ENCODE data around the gene HTT. TPM values are rescaled to one million over a fixed set of nuclear protein-coding genes. Genes with fewer than 3 reads are reported as not detected.

Gene HTT
- total RNA-seq, 1 experiment from 2014 or later: 37.4 TPM

DNA sequence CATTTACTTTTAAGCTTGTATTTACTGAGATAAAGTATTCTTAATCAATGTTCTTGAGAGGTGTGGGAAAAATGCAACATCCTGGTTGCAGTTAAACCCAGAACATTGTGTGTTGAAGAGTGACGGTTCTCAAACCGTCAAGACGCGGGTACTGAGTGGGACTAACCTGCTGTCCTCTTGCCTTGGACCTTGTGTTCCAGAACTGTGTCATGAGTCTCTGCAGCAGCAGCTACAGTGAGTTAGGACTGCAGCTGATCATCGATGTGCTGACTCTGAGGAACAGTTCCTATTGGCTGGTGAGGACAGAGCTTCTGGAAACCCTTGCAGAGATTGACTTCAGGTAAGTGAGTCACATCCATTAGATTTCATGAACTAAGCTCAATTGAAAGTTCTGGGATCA, 59.7 kb downstream of the HTT start:
- RAD21 ChIA-PET (ENCODE audit: low non-redundant PET in 1 of 2, low total read pairs in 2 of 2, uncharacterized antibody in 2 of 2, unreplicated experiment in 2 of 2): no interaction called here
- BruUV-seq (replicated peaks): no TSS peak
- H3K79me2 ChIP-seq (ENCODE audit: insufficient read depth, low read length): no peaks in the 10 kb centered on the region
- H3K27ac ChIP-seq (ENCODE audit: low read depth, low read length): no peak overlapping the region
- H3K9me3 ChIP-seq (ENCODE audit: control insufficient read depth in 1 of 2, insufficient read depth in 1 of 2, low read depth in 1 of 2, low read length in 2 of 2): no peaks in the 10 kb centered on the region
- CTCF ChIA-PET: interaction anchor here (2.4 kb wide), 1 partner anchor 9 kb away, joined by 7 read pairs; no protein-coding TSS in a partner anchor
- ATAC-seq: no peak
- no peak overlapping the region for H3K4me2 ChIP-seq (ENCODE audit: low read length)
- no peak overlapping the region for H2AFZ ChIP-seq (ENCODE audit: low read depth, low read length, poor library complexity, severe bottlenecking)
- H3K36me3 ChIP-seq (ENCODE audit: control insufficient read depth in 1 of 2, insufficient read depth in 2 of 2, low read length in 2 of 2): peaks cover 25 to 33% of the 10 kb centered on the region in 2 experiments
- H3K9ac ChIP-seq (ENCODE audit: low read length): no peak overlapping the region
- H3K4me1 ChIP-seq (ENCODE audit: control insufficient read depth in 1 of 2, insufficient read depth in 2 of 2, low read length in 2 of 2): no peaks in the 10 kb centered on the region
- intact Hi-C loops (cut with micrococcal nuclease): no loop called here
- TF ChIP-seq ZFX (IDR thresholded peaks at IDR 0.05) (no peak), SIN3A (IDR thresholded peaks at IDR 0.05; ENCODE audit: low read depth) (no peak), EZH2phosphoT487 (IDR thresholded peaks at IDR 0.05; ENCODE audit: borderline replicate concordance) (no peak), CBX3 (IDR thresholded peaks at IDR 0.05; ENCODE audit: low read depth) (no peak), EGR1 (IDR thresholded peaks at IDR 0.05; ENCODE audit: low read depth) (no peak), POLR2AphosphoS5 (IDR thresholded peaks at IDR 0.05; ENCODE audit: low read depth, low read length) (no peak), FOSL1 (IDR thresholded peaks at IDR 0.05; ENCODE audit: low read depth) (no peak), SP1 (IDR thresholded peaks at IDR 0.05; ENCODE audit: low read depth) (no peak), SRF (IDR thresholded peaks at IDR 0.05; ENCODE audit: low read depth) (no peak), ELF1 (IDR thresholded peaks at IDR 0.05; ENCODE audit: borderline replicate concordance, low read depth) (no peak), EZH2 (IDR thresholded peaks at IDR 0.05) (no peak), CEBPB (IDR thresholded peaks at IDR 0.05; ENCODE audit: low read depth) (no peak), ZNF274 (IDR thresholded peaks at IDR 0.05; ENCODE audit: low read depth, low read length) (no peak), TCF7L2 (IDR thresholded peaks at IDR 0.05; ENCODE audit: borderline replicate concordance, extremely low read depth, insufficient read depth, insufficient read length) (no peak), JUND (IDR thresholded peaks at IDR 0.05) (no peak), RAD21 (IDR thresholded peaks at IDR 0.05; ENCODE audit: low read depth) (no peak), POLR2A (IDR thresholded peaks at IDR 0.05; ENCODE audit: borderline replicate concordance, extremely low read depth, insufficient read depth, insufficient read length) (no peak)
- TF ChIP-seq, protein P1, sequence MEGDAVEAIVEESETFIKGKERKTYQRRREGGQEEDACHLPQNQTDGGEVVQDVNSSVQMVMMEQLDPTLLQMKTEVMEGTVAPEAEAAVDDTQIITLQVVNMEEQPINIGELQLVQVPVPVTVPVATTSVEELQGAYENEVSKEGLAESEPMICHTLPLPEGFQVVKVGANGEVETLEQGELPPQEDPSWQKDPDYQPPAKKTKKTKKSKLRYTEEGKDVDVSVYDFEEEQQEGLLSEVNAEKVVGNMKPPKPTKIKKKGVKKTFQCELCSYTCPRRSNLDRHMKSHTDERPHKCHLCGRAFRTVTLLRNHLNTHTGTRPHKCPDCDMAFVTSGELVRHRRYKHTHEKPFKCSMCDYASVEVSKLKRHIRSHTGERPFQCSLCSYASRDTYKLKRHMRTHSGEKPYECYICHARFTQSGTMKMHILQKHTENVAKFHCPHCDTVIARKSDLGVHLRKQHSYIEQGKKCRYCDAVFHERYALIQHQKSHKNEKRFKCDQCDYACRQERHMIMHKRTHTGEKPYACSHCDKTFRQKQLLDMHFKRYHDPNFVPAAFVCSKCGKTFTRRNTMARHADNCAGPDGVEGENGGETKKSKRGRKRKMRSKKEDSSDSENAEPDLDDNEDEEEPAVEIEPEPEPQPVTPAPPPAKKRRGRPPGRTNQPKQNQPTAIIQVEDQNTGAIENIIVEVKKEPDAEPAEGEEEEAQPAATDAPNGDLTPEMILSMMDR (IDR thresholded peaks at IDR 0.05 in 2 of 3, conservative IDR thresholded peaks at IDR 0.05 in 1 of 3; ENCODE audit: borderline replicate concordance in 1 of 3, insufficient read depth in 1 of 3, low read depth in 2 of 3, low read length in 2 of 3): no peak
- TF ChIP-seq, protein P2, sequence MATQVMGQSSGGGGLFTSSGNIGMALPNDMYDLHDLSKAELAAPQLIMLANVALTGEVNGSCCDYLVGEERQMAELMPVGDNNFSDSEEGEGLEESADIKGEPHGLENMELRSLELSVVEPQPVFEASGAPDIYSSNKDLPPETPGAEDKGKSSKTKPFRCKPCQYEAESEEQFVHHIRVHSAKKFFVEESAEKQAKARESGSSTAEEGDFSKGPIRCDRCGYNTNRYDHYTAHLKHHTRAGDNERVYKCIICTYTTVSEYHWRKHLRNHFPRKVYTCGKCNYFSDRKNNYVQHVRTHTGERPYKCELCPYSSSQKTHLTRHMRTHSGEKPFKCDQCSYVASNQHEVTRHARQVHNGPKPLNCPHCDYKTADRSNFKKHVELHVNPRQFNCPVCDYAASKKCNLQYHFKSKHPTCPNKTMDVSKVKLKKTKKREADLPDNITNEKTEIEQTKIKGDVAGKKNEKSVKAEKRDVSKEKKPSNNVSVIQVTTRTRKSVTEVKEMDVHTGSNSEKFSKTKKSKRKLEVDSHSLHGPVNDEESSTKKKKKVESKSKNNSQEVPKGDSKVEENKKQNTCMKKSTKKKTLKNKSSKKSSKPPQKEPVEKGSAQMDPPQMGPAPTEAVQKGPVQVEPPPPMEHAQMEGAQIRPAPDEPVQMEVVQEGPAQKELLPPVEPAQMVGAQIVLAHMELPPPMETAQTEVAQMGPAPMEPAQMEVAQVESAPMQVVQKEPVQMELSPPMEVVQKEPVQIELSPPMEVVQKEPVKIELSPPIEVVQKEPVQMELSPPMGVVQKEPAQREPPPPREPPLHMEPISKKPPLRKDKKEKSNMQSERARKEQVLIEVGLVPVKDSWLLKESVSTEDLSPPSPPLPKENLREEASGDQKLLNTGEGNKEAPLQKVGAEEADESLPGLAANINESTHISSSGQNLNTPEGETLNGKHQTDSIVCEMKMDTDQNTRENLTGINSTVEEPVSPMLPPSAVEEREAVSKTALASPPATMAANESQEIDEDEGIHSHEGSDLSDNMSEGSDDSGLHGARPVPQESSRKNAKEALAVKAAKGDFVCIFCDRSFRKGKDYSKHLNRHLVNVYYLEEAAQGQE (IDR thresholded peaks at IDR 0.05; ENCODE audit: low read depth): no peak
- TF ChIP-seq, protein P3, sequence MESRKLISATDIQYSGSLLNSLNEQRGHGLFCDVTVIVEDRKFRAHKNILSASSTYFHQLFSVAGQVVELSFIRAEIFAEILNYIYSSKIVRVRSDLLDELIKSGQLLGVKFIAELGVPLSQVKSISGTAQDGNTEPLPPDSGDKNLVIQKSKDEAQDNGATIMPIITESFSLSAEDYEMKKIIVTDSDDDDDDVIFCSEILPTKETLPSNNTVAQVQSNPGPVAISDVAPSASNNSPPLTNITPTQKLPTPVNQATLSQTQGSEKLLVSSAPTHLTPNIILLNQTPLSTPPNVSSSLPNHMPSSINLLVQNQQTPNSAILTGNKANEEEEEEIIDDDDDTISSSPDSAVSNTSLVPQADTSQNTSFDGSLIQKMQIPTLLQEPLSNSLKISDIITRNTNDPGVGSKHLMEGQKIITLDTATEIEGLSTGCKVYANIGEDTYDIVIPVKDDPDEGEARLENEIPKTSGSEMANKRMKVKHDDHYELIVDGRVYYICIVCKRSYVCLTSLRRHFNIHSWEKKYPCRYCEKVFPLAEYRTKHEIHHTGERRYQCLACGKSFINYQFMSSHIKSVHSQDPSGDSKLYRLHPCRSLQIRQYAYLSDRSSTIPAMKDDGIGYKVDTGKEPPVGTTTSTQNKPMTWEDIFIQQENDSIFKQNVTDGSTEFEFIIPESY (IDR thresholded peaks at IDR 0.05; ENCODE audit: extremely low read depth, insufficient replicate concordance, low read length): no peak
- POLR2A ChIA-PET: no interaction called here
- no peaks in the 10 kb centered on the region for H4K20me1 ChIP-seq (ENCODE audit: insufficient read depth)
- no peak for DNase-seq (ENCODE audit: low read depth, low spot score)
- H3K9me2 ChIP-seq (ENCODE audit: insufficient read depth): no peaks in the 10 kb centered on the region
- H3K4me3 ChIP-seq (replicated peaks in 1 of 2; ENCODE audit: low read depth in 1 of 2, low read length in 2 of 2): no peak overlapping the region
- H3K27me3 ChIP-seq (ENCODE audit: insufficient read depth, low read length): no peaks in the 10 kb centered on the region
